Heart left ventricle (tissue), 16 donors: ENCODE data around the gene TACC2. TPM values are rescaled to one million over a fixed set of nuclear protein-coding genes. Genes with fewer than 3 reads are reported as not detected.

Experiments used
- ATAC-seq, 4 donors: fragments of 200-7000 bp; cut with Tn5 transposase; one replicate each; pipeline ENCODE4 v1.9.1; 2020 to 2022; ENCODE audit warnings: moderate library complexity in 4 of 4, mild to moderate bottlenecking in 3 of 4, moderate number of reproducible peaks in 1 of 4
- DNase-seq, 5 donors: peaks; one replicate each; pipeline ENCODE4 v3.0.0-alpha.2; 2020
- H3K27ac ChIP-seq, 12 donors: fragments of 200-600 bp; sonication (generic) in 4 of 12; one replicate each; pipeline versions ENCODE4 v1.5.0 to v1.8.0; 2016 to 2022; ENCODE audit warnings: mild to moderate bottlenecking in 2 of 12
- H3K27me3 ChIP-seq, 9 donors: fragments of 200-600 bp; sonication (generic) in 2 of 9; one replicate each; pipeline versions ENCODE4 v1.5.1 to v1.8.0; 2016 to 2022; ENCODE audit warnings: mild to moderate bottlenecking in 3 of 9
- H3K36me3 ChIP-seq, 9 donors: fragments of 200-600 bp; sonication (generic) in 2 of 9; one replicate each; pipeline versions ENCODE4 v1.5.0 to v1.8.0; 2018 to 2022; ENCODE audit warnings: mild to moderate bottlenecking in 2 of 9
- H3K4me1 ChIP-seq, 12 donors: fragments of 200-600 bp; sonication (generic) in 4 of 12; one replicate each; pipeline versions ENCODE4 v1.5.0 to v1.8.0; 2016 to 2022; ENCODE audit warnings: mild to moderate bottlenecking in 3 of 12
- H3K4me3 ChIP-seq, 12 donors: fragments of 200-600 bp; sonication (generic) in 4 of 12; one replicate each; pipeline versions ENCODE4 v1.5.0 to v1.8.0; 2017 to 2022; ENCODE audit warnings: mild to moderate bottlenecking in 9 of 12, moderate library complexity in 4 of 12
- H3K9me3 ChIP-seq, 12 donors: fragments of 200-600 bp; sonication (generic) in 4 of 12; one replicate each; pipeline versions ENCODE4 v1.5.0 to v1.8.0; 2016 to 2022; ENCODE audit warnings: mild to moderate bottlenecking in 1 of 12
- POLR2A ChIP-seq, 2 donors: fragments of 450-650 bp; IDR thresholded peaks; one replicate each; pipeline ENCODE4 v1.6.1; 2017; ENCODE audit warnings: antibody characterized with exemption in 2 of 2, mild to moderate bottlenecking in 2 of 2, moderate library complexity in 2 of 2
- WGBS, 4 donors: extraction: QIAGEN DNeasy Blood & Tissue Kit in 2 of 4; methylation state at CpG; one replicate each; pipeline versions ENCODE4 v1.1.5 to v1.1.7; 2013 to 2018; 5-methylcytosine and 5-hydroxymethylcytosine counted together
- intact Hi-C, 10 donors: fragments of 100-400 bp; cut with DNase I; formaldehyde crosslinking; loops; one replicate each; pipeline versions ENCODE4 v1.11.1 to v1.14.2; 2022
- polyA plus RNA-seq, 2 donors: library from polyadenylated mRNA; stranded (reverse); fragments of 200-250 nt; gene quantifications; one replicate each; pipeline ENCODE4 v1.2.3, GENCODE V29; 2013
- total RNA-seq, 9 donors: library from RNA; depleted of rRNA in 2 of 9; stranded (reverse); fragments of >200 nt in 2 of 9; fragmentation: NEBNext Ultra II Directional in 3 of 9; extraction: Animal tissue kit (Norgen Biotek cat#: 25700) in 3 of 9; gene quantifications; one replicate each; pipeline versions ENCODE4 v1.1.0 to v1.2.4, GENCODE V29; 2016 to 2023
- TF ChIP-seq, protein P1 (sequence below), 12 donors: fragments of 200-600 bp; sonication (generic) in 4 of 12; IDR thresholded peaks; one replicate each; pipeline versions ENCODE4 v1.5.0 to v1.8.0; 2018 to 2022; ENCODE audit warnings: antibody characterized with exemption in 12 of 12, mild to moderate bottlenecking in 5 of 12
- donor health status: ischemic (EF 13 %, LVEDD 7.1; RV severe dilation, severe dysfunction).
- donor health status: healthy with polysubstance abuse.
- donor health status: DM: no; HTN: yes; CAD: no.
- donor health status: DM: no; HTN: no; CAD: no.
- donor health status: ischemic (EF 25% LVEDD 6.9; RV normal size, moderate dysfunction).
- donor health status: ischemic (EF 25% LVEDD 5.7; RV mildly dilated, moderate dysfunction).
- donor health status: healthy.
- donor health status: DM: yes; HTN: yes; CAD: no.
- donor health status: ischemic (EF 35%, LVEDD 5.7; RV mildly dilated, moderate dysfunction).
- donor health status: nonischemic (EF 11% LVEDD 7.7; RV severe dilation, severe dysfunction).
- donor health status: DM: yes; HTN: yes; CAD: no.
- donor health status: PGD.
- donor health status: ischemic (EF 29% LVEDD 5.4; RV normal size, mild dysfunction).
- donor health status: nonischemic (EF 23%, LVEDD 6.1; RV moderate dilation, normal function).

The TACC2 gene
- total and polyA plus RNA-seq, 11 donors, result 96.7 to 456 (median 294) TPM

GRCh38 chr10:122083478-122084025 is 94.6 kb downstream of the TACC2 start:
- H3K27me3 ChIP-seq, result no peaks in the 10 kb centered on the region
- H3K4me1 ChIP-seq, result peaks cover 3 to 63% (median 23%) of the 10 kb centered on the region in 12 donors
- no peaks in the 10 kb centered on the region for H3K9me3 ChIP-seq
- H3K27ac ChIP-seq, result peak overlapping the region in 4 of 12 donors; percentile 28 to 65 (median 31)
- peaks cover 0 to 37% (median 2%) of the 10 kb centered on the region in 9 donors for H3K36me3 ChIP-seq
- DNase-seq, result peak in 4 of 5 donors; percentile 65 to 83 (median 72)
- peak; percentile 47 to 71 (median 64) for ATAC-seq
- no peak overlapping the region for H3K4me3 ChIP-seq
- no peak for TF ChIP-seq POLR2A (IDR thresholded peaks at IDR 0.05)
- TF ChIP-seq, protein P1, sequence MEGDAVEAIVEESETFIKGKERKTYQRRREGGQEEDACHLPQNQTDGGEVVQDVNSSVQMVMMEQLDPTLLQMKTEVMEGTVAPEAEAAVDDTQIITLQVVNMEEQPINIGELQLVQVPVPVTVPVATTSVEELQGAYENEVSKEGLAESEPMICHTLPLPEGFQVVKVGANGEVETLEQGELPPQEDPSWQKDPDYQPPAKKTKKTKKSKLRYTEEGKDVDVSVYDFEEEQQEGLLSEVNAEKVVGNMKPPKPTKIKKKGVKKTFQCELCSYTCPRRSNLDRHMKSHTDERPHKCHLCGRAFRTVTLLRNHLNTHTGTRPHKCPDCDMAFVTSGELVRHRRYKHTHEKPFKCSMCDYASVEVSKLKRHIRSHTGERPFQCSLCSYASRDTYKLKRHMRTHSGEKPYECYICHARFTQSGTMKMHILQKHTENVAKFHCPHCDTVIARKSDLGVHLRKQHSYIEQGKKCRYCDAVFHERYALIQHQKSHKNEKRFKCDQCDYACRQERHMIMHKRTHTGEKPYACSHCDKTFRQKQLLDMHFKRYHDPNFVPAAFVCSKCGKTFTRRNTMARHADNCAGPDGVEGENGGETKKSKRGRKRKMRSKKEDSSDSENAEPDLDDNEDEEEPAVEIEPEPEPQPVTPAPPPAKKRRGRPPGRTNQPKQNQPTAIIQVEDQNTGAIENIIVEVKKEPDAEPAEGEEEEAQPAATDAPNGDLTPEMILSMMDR (IDR thresholded peaks at IDR 0.05), result no peak
- WGBS, 4 donors, result 57 to 69% (median 66%) methylated on average over 5 to 9 of the region's 9 CpGs
- intact Hi-C loops, result loop anchor here in 1 of 10 donors (2.0 kb wide), 1 partner anchor 15 kb away; no protein-coding TSS in a partner anchor

GRCh38 chr10:122084286-122085041 is 95.5 kb downstream of the TACC2 start:
- ATAC-seq (no peak), DNase-seq (no peak)
- Histone ChIP-seq H3K4me1 (peaks cover 2 to 54% (median 16%) of the 10 kb centered on the region in 12 donors), H3K36me3 (peaks cover 0 to 46% (median 10%) of the 10 kb centered on the region in 9 donors), H3K27me3 (no peaks in the 10 kb centered on the region), H3K27ac (no peak overlapping the region), H3K4me3 (no peak overlapping the region), H3K9me3 (no peaks in the 10 kb centered on the region)
- TF ChIP-seq, protein P1 (IDR thresholded peaks at IDR 0.05), result no peak
- no peak for TF ChIP-seq POLR2A (IDR thresholded peaks at IDR 0.05)
- 66 to 82% (median 70%) methylated on average over 4 to 15 of the region's 15 CpGs for WGBS, 4 donors
- intact Hi-C loops, result no loop called here

DNA sequence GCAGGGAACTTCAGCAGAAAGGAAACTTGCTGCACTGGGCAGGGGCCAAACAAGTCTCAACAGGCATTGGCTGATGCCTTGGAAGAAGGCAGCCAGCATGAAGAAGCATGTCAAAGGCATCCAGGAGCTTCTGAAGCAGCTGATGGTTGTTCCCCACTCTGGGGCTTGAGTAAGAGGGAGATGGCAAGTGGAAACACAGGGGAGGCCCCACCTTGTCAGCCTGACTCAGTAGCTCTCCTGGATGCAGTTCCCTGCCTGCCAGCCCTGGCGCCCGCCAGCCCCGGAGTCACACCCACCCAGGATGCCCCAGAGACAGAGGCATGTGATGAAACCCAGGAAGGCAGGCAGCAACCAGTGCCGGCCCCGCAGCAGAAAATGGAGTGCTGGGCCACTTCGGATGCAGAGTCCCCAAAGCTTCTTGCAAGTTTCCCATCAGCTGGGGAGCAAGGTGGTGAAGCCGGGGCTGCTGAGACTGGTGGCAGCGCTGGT is 96.5 kb downstream of the TACC2 start:
- DNase-seq, result no peak
- peaks cover 0 to 52% (median 10%) of the 10 kb centered on the region in 9 donors for H3K36me3 ChIP-seq
- WGBS, 4 donors, result 72 to 84% (median 75%) methylated on average over 5 to 8 of the region's 8 CpGs
- H3K27me3 ChIP-seq, result no peaks in the 10 kb centered on the region
- no peak for ATAC-seq
- H3K4me3 ChIP-seq, result no peak overlapping the region
- no peaks in the 10 kb centered on the region for H3K9me3 ChIP-seq
- no peak overlapping the region for H3K27ac ChIP-seq
- peaks cover 0 to 46% (median 8%) of the 10 kb centered on the region in 12 donors for H3K4me1 ChIP-seq
- intact Hi-C loops, result no loop called here
- TF ChIP-seq, protein P1 (IDR thresholded peaks at IDR 0.05), result no peak
